Measurements from ENCODE around the gene SAMD3.

DNA sequence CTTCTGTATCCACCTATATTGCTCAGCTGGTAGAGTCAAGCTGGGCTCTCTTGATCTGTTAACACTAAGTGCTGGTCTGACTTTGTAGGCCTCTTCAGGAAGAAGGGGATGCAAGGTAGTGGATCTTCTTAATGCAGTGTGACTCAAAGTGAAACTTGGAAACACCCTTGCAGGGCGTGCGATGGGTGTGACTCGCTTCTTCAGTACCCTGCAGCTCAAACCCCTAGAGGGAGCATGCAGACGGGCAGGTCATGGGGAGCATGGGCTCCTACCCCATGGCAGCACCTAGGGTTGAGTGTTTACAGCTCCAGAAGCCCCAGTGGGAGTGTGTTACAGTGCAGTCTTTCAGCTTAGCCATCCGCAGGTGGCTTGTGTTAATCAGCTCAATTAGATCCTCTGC, 757 bp upstream of the SAMD3 start:
- TF ChIP-seq, protein P1, sequence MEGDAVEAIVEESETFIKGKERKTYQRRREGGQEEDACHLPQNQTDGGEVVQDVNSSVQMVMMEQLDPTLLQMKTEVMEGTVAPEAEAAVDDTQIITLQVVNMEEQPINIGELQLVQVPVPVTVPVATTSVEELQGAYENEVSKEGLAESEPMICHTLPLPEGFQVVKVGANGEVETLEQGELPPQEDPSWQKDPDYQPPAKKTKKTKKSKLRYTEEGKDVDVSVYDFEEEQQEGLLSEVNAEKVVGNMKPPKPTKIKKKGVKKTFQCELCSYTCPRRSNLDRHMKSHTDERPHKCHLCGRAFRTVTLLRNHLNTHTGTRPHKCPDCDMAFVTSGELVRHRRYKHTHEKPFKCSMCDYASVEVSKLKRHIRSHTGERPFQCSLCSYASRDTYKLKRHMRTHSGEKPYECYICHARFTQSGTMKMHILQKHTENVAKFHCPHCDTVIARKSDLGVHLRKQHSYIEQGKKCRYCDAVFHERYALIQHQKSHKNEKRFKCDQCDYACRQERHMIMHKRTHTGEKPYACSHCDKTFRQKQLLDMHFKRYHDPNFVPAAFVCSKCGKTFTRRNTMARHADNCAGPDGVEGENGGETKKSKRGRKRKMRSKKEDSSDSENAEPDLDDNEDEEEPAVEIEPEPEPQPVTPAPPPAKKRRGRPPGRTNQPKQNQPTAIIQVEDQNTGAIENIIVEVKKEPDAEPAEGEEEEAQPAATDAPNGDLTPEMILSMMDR (IDR thresholded peaks at IDR 0.05; ENCODE audit: control extremely low read depth in 1 of 3, insufficient read depth in 1 of 3, low read depth in 1 of 3, low read length in 3 of 3), result peak in 1 of 3 experiments; percentile 17; a peak in 1 of 4 replicates
- TF ChIP-seq, protein P2, sequence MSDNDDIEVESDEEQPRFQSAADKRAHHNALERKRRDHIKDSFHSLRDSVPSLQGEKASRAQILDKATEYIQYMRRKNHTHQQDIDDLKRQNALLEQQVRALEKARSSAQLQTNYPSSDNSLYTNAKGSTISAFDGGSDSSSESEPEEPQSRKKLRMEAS (IDR thresholded peaks at IDR 0.05), result no peak
- TF ChIP-seq TAF1 (IDR thresholded peaks at IDR 0.05; ENCODE audit: low read depth, low read length) (no peak), BCL11A (IDR thresholded peaks at IDR 0.05; ENCODE audit: low read depth in 2 of 2, low read length in 2 of 2) (no peak), ASH2L (IDR thresholded peaks at IDR 0.05; ENCODE audit: low read length) (no peak), ZNF274 (IDR thresholded peaks at IDR 0.05; ENCODE audit: borderline replicate concordance, extremely low read depth, low read length) (no peak), RAD21 (IDR thresholded peaks at IDR 0.05 in 1 of 2, conservative IDR thresholded peaks at IDR 0.05 in 1 of 2; ENCODE audit: low read depth in 2 of 2, low read length in 2 of 2) (no peak; a peak in 1 of 4 replicates), RFX5 (IDR thresholded peaks at IDR 0.05; ENCODE audit: borderline replicate concordance, low read depth, low read length) (no peak)
- TF ChIP-seq, protein P3, sequence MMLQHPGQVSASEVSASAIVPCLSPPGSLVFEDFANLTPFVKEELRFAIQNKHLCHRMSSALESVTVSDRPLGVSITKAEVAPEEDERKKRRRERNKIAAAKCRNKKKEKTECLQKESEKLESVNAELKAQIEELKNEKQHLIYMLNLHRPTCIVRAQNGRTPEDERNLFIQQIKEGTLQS (IDR thresholded peaks at IDR 0.05; ENCODE audit: insufficient read depth, low read depth, low read length), result no peak

All from H1 (cell line).